Measurements from ENCODE around the gene RFX8.
A peak's percentile ranks its signal among the peaks of the same experiment; 100 is the strongest.
"Not testable (repeated sequence)": the region's sequence is repeated elsewhere in the genome, so short reads cannot be mapped to it uniquely, and the experiment has no call there.

Gene RFX8

DNA sequence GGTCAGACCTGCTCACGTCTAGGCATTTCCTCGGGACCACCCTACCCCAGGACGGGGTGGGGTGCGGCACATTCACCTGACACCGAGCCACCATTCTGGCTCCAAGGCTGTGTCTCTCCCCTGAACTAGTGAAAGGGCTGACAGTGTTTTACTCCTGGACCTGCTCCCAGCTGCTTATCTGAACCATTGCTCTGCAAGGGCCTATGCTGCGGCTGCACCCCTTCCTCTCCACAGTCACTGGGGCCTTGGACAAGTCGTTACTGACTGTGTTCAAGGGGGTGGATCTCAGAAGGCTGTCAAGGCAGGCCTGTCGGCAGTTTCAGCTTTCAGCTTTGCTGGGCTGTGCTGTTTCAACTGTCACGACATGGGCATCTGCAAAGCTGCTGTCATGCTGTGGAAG, 99.3 kb downstream of the RFX8 start:
- DNase-seq (ENCODE audit: low spot score) = no peak

DNA sequence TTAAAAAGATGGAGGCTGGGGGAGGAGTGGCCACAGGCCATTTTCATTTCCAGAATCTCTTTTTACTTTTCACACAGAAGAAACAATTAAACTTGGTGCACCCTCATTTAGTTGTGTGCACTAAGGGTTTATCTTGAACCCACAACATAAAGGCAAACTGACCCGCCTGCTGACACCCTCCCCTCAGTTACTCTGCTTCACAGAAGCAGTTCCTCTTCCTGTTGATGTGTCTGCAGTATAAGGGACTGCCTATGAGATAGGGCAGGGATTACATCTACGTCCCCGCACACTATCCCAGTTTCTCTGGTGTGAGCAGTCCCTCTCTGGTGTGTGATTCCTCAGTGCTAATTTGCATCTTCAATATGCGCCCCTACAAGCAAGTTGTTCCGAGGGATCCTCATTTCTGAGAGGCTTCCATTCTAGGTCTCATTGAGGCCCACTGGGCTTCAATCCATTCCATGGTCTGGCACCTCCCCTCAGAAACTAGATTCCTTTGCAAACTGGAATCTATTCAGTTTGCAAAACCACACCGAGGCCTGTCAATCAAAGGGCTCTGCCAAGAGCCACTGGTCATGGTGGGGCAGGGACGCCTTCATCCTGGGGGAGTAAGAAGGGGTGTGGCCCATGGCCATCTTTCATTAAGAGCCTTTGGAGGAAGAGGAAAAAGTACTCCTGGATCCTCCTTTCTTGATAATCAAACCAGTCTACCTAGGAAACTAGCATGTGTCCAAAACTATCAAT, 99.9 kb downstream of the RFX8 start:
- DNase-seq (ENCODE audit: low spot score) = no peak

DNA sequence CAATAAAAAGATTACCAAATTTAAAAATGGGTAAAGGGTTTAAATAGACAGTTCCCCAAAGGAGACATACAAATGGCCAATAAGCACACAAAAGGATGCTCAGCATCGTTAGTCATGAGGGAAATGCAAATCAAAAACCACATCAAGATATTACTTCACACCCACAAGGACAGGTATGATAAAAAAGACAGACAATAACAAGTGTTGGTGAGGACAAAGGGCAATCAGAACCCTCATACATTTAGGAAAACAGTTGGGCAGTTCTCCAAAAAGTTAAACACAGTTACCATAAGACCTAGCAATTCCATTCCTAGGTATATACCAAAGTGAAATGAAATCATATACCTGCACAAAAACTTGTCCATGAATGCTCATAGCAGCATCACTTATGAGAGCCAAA, 102.1 kb downstream of the RFX8 start:
- no peak for DNase-seq (ENCODE audit: low spot score)

DNA sequence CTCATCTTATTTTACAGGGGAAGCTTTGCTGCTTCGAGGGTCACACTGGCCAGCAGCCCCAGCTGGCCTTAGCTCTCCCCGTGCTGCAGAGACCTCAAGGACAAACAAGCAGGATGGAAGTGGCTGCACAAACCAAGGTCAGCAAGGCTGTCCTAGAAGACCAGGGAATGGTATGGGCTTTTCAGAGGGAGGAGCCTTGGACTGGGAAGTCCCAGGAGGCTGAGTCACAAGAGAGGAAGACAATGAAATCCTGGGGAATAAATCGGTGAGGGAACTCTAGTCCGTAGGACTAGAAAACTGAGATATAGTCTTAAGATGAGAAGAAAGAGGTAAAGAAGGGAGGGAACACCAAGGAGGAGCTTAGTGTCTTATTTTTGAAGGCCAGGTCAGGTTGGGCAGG, 103.3 kb downstream of the RFX8 start:
- no peak for DNase-seq (ENCODE audit: low spot score)

DNA sequence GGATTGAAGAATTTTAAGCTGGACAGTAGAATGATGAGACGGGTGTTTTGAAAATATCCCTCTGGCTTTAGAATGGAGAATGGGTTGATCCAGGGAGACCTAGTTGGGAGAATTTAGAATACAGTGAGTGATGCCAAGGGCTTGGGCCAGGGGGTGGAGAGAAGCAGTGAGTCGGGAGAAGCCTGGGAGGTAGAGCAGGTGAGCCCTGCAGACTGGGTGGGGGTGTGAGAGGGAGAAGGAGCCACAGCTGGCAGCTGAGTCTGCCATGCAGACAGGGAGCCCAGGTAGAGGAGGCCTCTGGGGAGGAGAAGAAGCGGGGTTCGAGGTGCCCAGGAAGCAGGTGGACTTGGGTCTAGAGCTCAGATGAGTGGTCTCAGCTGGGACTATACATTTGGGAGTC, 105.8 kb downstream of the RFX8 start:
- DNase-seq (ENCODE audit: low spot score) = no peak

DNA sequence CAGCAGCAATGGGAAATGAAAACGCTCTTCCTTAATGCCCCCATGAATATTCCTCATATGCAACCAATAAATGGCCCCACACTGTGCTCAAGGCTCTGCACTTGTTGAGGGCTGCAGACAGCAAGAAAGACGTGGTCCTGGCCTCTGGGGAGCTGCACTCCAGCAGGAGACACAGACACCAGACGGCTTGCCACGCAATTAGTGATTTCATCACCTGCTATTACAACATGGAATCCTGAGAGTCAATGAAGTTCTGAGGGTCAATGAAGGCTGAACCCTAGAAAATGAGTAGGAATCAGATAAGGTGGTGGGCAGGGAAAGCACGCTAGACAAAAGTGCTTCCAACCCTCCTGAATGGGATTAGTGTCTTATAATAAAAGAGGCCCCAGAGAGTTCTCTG, 106.5 kb downstream of the RFX8 start:
- no peak for DNase-seq (ENCODE audit: low spot score)

DNA sequence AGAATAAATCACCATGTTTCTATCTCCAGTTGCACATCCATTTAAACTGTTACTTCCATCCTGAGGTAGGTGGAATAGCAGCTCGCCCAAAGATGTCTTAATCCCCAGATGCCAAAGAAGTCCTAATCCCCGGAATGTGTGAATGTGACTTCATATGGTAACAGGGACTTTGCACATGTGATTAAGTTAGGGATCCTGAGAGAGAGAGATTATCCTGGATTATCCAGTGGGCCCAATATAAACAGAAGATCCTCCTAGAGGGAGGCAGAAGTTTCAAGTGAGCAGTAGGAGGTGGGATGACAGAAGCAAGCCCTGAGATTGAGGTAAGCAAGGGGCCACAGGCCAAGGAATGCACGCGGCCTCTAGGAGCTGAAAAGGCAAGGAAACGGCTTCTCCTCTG, 107.4 kb downstream of the RFX8 start:
- DNase-seq (ENCODE audit: low spot score) = no peak

DNA sequence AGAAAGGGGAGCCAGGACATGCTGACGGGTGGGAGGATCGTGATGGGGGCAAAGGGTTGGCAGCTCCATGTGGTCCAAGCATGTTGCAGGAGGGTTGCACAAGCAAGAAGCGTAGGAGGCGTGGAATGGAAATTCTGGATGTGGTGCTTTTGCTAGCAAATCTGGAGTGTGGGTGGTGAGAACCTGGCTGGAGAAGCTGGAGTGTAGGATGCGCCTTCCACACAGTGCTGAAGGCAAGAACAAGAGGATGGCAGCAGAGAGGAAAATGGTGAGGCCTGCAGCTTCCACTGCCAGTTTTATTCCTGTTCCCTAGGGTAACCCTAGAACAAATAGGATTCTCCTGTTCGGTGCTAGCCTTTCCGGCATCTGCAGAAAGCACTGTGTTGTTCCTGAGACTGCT, 110.0 kb downstream of the RFX8 start:
- DNase-seq (ENCODE audit: low spot score) = no peak

DNA sequence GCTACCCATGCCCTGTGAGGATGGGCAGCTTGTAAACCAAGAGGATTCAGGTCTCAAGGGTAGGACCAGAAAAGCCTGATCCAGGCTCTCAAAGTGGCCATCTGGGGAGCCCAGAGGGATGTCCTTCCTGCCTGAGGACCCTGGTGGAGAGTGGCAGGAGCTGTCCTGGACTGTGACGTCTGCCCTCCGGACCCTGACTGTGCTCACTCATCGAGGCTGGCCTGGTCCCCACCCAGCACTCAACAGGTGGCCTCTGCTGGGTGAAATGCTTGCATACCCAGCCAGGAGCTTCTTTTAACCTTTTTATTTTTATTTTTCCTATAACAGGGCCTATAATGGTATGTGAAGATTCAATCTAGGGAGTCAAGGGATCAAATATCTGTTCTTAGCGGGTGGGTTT, 112.1 kb downstream of the RFX8 start:
- DNase-seq (ENCODE audit: low spot score) = no peak

DNA sequence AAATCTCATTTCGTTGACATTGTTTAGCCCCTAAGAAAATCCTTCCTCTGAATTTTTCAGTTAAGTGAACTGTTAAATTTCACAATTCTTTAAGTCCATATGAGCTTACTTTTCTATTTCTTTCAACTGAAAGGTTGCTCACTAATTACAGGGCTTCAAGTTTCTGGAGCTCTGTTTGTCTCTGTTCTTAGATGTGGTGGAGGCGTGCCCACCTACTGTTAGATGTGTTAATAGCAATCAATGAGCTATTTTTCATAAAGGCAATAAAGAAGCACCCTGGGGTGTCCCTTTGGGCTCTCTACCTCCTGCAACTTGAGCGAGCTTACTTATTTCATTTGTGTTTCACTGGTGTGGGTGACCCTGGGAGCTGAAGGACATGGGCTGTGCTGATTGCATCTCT, 112.6 kb downstream of the RFX8 start:
- no peak for DNase-seq (ENCODE audit: low spot score)

DNA sequence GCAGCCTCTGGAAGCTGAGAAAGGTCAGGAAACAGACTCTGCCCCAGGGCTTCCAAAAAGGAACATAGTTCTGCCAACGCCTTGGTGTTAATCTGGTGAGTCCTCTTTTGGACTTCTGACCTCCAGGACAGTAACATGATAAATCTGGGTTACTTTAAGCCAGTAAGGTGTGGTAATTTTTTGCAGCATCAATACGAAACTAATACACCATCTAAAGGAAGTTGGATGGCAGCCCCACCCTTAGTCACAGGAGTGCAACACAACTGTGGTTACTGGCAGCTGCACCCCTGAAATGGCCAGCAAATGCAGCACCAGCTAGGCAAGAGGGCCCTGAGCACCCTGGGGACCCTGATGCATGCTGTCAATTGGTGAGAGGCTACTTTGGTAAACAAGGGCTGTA, 113.4 kb downstream of the RFX8 start:
- no peak for DNase-seq (ENCODE audit: low spot score)

DNA sequence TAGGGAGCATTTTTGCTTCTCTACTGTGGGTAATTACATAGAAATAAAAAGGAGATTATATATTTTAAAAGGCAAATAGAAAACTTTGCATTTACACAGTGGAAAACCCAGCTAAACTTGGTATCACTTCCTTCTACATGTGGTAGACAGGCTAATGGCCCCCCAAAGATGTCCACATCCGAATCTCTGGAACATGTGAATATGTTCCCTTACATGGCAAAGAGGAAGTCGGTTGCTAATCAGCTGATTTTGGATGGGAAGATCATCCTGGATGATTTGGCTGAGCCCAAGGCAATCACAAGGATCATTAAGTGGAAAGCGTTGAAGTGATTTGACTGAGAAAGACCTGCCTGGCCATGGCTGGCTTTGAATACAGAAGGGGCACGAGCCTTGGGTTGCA, 113.8 kb downstream of the RFX8 start:
- DNase-seq (ENCODE audit: low spot score) = no peak

DNA sequence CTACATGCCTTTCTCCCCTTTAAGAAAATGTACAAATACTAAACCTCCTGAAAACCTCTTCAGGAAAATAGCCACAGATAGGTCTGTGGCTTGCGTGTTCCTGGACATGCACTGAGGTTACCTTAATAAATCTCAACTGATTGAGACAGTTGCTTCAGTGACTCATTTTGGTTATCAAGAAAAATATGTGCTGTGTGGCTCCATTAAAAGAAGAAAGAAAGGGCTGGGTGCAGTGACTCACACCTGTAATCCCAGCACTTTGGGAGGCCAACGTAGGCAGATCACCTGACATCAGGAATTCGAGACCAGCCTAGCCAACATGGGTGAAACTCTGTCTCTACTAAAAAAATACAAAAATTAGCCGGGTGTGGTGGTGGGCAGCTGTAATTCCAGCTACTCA, 114.7 kb downstream of the RFX8 start:
- peak; percentile 92 for DNase-seq (ENCODE audit: low spot score)

DNA sequence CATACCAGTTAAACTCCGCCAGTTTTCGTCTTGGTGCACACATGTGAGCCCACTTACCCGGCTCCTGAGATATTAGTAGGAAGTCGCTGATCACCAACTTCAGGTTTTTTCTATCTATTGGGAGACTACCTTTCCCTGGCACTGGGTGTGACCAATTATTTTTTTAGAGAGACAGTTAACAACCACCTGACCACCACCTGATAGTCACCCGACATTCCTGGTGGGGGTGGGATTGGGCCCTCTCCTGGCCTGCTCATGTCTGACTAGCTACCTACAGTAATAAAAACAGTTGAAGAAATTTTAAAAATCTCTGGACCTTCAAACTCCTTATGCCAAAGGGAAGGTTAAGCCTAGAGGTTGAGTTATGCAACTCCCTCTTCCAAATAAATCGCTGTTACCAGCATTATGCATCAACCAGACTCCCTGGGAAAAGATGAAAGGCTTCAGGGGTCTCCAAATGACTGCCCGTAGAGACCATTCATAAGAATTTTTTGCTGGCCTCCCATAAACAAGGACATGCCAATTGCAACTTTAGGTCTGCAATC, 115.4 kb downstream of the RFX8 start:
- no peak for DNase-seq (ENCODE audit: low spot score)

DNA sequence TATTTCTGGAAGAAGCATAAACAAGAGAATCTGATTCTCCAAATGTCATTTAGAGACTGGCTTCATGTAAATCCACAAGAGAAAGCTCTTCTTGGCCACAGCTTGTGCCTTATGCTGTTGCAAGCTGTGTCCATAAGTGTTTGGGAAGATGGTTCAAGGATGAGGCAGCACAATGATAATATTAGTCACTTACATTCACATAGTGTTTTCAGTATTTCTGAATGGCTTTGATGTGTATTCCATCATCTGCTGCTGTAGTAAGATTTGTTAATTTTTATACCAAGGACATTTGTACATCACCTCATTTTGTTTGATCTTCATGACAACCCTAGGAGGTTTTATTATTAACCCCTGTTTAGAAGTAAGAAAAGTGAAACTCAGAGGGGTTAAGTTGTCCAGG, 117.5 kb downstream of the RFX8 start:
- DNase-seq (ENCODE audit: low spot score) = no peak

DNA sequence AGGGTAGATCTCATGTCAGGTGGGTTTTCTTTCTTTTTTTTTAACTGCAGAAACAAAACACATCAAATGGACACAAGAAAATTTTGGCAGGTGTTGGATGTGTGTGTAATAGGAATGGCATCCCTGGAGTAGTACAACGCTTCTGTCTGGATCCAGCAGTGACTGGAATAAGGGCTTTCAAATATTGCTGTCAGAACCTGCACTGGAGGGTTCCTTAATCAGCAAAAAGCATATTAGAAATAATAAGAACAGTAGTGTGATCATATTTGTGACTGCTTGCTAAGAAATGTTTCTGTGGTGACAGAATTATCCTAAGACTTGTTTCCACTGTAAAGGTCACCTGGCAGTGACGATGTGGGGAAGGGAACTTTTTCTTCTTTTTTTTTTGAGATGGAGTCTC, 118.4 kb downstream of the RFX8 start:
- DNase-seq (ENCODE audit: low spot score) = no peak

DNA sequence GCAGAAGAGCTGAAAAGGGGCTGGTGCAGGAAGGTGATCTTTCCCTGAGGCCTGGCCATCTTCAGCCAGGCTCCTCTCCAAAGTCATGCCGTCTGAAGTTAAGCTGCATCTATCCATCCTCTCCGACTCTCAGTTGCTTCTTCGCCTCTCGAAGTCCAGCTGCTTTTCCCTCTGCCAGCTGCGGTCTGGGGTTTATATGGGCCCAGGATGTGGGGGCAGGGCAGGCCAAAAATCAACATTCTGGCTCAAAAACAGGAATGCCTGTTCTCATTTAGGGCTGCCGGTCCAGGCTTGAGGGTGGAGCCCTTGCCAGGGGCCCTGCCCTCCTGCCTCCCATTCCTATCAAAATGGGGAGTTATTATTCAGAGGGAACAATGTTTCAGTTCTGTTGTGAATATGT, 118.9 kb downstream of the RFX8 start:
- DNase-seq (ENCODE audit: low spot score) = no peak

DNA sequence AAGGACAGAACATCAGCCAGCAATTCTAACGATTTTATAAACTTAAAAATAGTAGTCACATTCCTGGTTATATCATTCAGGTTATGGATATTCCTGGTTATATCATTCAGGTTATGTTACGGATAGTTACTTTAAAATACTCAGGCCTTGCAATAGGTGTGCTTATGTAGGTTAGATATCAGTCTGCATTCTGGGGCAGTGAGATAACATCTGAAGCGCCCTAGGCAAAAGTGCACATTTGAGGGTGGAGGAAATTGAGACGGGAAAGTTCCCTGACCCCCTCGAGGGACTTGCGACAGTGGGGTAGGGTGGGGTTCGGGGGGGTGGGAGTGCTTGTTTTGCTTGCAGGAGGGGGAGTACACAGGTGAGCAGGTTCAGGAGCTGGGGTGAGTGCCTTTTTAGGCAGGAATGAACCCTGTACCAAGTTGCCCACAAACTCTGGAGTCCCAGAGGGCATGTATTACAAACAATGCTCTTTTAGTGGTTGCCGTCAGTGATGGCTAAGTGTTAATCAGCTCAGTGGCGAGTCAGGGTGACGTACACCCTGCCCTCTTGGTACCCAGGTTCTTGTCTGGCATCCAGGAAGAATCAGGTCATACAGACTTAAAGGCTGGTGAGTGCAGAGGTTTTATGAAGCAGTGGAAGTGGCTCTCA, 119.4 kb downstream of the RFX8 start:
- DNase-seq (ENCODE audit: low spot score) = no peak

DNA sequence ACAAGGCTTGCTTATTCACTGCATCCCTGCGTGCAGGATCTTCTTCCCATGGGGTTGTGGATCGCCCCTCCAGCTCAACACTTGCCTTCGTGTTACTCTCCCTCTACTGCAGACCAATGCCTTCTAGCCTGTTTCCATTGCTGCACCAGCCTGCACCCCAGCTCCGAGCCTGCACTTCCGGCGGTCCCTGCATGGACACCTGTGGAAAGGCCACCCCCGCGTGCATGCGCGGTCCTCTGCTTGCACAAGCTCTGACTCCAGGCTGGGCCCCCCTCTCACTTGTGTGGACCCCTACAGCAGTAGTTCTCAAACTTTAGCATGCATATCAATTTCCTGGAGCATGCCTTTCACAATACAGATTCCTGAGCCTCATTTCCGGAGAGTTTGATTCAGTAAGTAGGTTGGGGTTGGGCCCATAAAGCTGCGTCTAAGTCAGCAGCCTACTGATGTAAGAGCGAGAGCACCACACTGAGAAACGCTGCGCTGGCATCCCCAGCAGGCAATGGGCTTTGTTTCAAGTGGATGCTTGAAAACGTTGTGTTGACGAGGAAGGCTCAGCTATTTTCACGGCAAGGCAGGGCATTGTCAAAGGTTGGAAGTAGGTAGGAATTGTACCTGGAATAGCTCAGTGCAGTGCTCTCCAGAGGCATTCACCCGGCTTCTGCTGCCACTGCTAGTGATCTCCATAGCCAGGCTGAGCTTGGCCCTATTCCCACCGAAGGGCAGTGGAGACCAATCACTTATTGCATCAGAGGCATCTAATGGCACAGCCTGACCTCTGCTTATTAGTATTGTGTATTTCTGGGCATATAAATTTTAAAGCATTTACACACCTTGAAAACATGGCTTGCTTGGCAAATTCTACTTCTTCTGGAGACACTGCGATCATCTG, 120.2 kb downstream of the RFX8 start:
- no peak for DNase-seq (ENCODE audit: low spot score)

DNA sequence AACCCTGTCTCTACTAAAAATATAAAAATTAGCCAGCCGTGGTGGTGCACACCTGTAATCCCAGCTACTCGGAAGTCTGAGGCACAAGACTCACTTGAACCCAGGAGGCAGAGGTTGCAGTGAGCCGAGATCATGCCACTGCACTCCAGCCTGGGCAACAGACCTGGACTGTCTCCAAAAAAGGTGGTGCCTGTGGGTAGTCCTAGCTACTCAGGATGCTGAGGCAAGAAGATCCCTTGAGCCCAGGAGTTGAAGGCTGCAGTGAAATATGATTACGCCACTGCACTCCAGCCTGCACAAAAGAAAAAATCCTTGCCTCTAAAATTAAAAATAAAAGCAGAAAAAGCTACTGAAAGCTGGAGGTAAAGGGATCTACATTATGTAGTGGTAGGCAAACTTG, 122.3 kb downstream of the RFX8 start:
- DNase-seq (ENCODE audit: low spot score) = not testable (repeated sequence)

DNA sequence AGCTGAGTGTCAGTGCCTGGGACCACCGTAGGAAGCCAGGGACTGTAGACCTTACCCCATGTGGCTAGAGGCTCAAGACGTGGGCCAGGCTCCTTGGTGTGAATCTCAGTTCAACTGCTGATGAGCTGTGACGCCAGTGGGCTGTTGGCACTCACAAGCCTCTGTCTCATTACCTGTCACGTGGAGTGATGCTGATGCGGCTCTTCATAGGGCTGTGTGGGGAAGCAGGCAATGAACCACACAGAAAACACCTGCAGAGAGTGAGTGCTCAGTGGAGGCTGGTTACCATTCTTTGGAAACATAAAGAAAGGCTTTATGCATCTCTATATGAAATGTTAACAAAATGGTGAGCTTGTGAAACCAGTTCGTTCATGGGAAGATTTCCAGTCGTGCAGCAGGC, 123.7 kb downstream of the RFX8 start:
- DNase-seq (ENCODE audit: low spot score) = no peak

DNA sequence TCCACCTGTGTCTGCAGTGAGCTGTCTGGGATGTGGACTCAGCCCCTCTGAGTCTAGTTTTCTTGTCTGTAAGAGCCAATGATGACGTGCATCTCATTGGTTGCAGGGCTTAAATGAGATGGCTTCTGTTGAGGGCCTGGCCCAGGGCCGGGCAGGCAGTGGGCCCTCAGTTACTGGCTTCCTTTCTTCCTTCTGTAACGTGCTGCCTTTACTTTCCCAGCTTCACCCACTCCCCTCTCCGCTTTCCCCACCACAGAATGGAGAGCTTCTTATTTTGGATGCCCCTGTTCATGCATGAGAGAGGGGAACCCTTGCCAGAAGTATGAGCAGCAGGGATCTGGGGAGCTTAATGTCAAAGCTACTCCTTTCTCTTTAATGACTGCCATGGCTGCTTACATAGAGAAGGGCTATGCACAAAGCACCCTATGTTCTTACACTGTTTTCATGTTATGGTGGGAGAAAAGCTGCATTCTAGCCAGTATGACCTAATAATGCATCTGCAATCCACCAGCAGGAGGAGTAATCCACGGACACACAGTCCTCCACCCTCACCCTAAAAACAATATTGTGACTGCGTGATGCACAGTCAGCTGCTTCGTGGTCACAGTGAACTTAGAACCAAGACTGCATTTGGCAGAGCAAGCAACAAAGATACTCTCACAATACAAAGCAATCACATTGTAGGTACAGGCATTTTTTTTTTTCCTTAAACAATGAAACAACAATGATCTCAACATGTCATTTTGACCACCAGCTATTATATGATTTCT, 124.8 kb downstream of the RFX8 start:
- DNase-seq (ENCODE audit: low spot score) = peak; percentile 17

Data from SW480 (cell line).